ENCODE data around the gene REG4.
"Not testable (repeated sequence)": the region's sequence is repeated elsewhere in the genome, so short reads cannot be mapped to it uniquely, and the experiment has no call there.

The REG4 gene

DNA sequence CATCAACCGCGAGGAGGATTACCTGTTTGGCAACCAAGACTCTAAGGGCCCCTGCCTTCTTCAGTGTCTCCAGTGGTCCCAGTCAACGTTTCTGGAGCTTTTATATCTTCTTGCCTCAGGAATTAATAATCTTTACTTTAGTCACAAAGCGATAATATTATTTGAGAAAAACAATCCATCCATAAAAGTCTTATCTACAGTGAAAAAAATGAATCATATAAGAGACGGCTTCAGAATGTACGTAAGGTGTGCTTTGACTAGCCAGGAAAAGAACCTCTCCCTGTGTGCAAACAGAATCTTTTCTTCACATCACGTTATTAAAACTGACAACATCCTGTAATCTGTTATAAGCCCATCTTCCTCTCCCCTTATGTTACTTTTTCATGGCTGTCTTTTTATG lies at the start of gene REG4:
REG4 (minus strand) TSS at position 74 of the 400 bp plus-strand sequence. CDS start 2,691 bp downstream, outside the sequence.
- FAIRE-seq: no peak

DNA sequence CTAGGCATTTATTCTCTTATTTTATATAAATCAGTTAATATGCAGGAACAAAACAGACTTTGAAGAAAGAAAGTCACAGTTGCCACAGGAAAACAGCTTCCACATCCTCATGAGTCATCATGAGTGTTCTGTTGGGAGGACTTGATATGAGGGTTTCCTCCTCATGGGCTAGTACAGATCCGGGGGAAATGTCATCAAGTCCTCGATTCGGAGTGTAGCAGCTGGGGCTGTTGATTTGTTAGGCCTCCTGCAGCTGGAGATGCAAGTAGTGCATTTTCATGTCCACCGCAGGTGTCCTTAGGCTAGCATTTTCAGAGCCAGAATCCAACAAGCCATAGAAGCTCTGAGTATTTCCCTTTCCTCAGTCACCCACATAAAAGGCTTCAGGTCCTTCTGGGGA lies 48.4 kb upstream of the REG4 start:
- FAIRE-seq: no peak

DNA sequence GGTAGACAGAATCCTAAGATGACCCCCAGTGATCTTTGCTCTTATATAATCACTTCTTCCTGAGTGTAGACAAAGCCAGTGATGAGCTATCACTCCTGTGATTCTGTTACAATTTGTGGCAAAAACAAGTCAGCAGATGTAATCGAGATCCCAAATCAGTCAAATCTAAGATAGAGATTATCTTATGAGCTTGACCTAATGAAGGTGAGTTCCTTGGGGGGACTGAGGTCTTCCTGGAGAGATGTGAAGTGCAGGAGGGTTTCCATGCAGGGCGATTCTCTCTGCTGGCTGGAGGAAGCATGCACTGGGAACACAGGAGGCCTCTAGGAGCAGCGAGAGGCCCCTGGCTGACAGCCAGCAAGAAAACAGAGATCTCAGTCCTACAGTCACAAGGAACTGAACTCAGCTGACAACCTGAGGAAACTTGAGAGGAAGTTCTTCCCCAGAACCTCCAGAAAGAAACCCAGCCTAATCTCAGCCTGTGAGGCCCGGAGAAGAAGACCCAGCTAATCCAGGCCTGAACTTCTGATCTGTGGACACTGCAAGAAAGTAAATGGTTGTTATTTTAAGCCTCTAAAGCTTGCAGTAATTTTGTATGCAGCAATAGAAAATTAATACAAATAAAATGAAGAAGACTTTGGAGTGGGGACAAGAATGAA lies 47.4 kb upstream of the REG4 start:
- FAIRE-seq: not testable (repeated sequence)

- no peak for FAIRE-seq
These were observed 46.9 kb upstream of the REG4 start for GRCh38 chr1:119858126-119858525.

- no peak for FAIRE-seq
These were observed 41.9 kb upstream of the REG4 start for GRCh38 chr1:119853155-119853554.

DNA sequence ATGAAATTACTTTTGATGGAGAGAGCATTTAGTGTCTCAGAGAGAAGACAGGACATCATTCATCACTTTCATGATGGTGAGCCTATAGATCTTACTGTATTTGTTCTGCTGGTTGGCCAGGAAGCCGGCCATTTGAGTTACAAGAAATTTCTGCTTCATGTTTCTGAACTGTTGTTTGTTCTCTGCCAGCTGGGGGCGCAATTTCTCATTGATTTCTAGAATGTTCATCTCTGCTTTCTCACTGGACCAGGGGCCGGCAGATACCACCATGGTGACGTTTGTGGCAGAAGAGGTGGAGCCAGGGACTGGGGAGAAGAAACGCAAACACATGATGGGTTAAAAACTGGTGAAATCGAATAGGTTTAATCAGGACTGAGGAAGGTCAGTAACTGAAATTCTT lies 32.9 kb upstream of the REG4 start:
- FAIRE-seq: not testable (repeated sequence)

GRCh38 chr1:119841306-119841705 lies 30.0 kb upstream of the REG4 start:
- FAIRE-seq: no peak

GRCh38 chr1:119840745-119841144 lies 29.5 kb upstream of the REG4 start:
- FAIRE-seq: no peak

GRCh38 chr1:119838236-119838635 lies 27.0 kb upstream of the REG4 start:
- no peak for FAIRE-seq

- FAIRE-seq: no peak
These were observed 23.7 kb upstream of the REG4 start for GRCh38 chr1:119834990-119835389.

GRCh38 chr1:119831027-119831426 lies 19.8 kb upstream of the REG4 start:
- FAIRE-seq: no peak

GRCh38 chr1:119829625-119830024 lies 18.4 kb upstream of the REG4 start:
- no peak for FAIRE-seq

- not testable (repeated sequence) for FAIRE-seq
These were observed 17.7 kb upstream of the REG4 start for GRCh38 chr1:119829006-119829405.

DNA sequence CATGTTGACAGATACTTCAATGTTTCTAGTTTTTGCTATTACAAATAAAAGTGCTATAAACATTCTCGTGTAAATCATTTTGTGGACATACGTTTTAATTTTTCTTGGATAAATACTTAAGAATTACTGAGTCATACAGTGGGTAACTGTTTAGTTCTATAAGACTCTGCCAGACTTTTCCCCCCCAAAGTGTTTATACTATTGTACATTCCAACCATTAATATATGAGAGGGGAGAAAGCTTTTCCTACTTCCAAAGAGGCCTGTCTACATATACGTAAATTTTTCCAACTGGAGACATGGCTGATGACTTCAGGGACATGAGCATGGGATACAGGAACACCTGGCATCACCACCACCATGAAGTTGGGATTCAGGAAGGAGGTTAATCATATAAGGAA lies 17.0 kb upstream of the REG4 start:
- no peak for FAIRE-seq

DNA sequence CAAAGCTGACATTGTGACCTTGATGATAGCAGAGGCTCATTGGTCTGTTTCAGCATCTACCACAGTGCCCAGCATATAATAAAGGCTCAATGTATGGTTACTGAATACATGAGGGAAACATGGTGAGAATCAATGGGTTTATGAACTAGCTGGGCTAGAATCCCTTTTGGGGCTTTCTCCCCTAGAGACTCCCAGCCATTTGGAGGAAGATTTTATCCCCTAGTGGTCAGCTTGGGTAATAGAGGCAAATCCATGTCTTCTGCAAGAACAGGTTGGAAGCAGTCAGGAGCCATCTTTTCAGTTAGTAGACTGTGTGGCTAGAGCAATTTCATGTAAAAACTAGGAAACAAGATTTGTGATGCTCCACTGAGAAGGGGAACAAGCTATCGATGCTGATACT lies 15.8 kb upstream of the REG4 start:
- FAIRE-seq: no peak

DNA sequence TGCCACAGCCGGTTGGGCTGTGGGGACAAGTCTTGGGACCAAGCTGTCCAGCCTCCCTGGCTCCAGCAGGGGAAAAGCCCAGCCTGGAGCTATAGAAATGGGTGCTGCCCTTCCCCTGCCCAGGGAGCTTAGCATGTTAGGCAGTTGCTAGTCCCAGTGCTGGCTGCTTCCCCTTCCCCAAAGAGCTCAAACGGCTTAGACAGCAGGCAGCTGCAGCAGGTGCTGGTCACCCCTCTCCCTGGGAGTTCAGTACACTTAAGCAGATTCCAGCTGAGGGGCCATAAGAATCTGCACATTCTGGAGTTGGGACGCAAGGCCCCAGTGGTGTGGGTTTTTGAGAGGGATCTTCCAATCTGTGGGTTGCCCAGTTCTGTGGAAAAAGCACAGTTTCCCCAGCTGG lies 11.1 kb upstream of the REG4 start:
- no peak for FAIRE-seq

DNA sequence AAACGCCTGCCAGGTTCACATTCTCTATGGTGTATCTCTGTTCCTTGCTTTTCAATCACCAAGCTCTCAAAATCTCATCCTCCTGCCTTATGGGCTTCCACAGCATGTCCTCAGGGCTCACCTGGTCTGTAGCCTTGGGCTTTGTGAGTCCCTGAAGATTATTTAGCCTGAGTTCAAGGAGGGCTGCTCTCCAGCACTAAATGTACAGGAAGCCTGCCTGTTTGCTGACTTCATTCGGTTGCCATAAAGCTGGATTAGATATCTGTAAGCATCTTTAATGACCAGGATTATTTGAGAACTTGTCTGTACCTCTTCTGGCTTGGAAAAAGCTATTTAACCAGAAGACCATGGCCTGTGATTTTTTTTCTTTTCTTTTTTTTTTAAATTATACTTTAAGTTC lies 6.9 kb upstream of the REG4 start:
- no peak for FAIRE-seq

DNA sequence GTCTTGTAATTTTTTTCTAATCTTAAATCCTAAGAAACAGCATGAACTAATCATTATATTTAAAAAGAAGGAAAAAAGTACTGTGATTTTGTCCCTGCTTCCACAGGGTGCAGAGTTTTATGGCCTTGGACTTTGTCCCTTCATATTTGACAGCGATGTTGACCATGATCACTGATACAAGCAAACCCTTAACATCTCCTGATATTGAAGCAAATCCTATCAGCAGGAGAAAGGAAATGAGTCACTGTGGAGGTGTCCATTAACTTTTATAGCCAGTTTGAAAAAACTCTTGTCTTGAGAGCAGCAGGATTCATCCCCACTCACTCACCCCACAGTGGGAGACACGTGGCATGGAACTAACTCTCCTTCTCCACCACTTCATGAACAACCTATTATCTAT lies 5.1 kb upstream of the REG4 start:
- FAIRE-seq: no peak

GRCh38 chr1:119815928-119816327 lies 4.7 kb upstream of the REG4 start:
- FAIRE-seq: no peak

- no peak for FAIRE-seq
These were observed 4.1 kb upstream of the REG4 start for GRCh38 chr1:119815361-119815760.

GRCh38 chr1:119814288-119814687 lies 3.0 kb upstream of the REG4 start:
- FAIRE-seq: no peak

DNA sequence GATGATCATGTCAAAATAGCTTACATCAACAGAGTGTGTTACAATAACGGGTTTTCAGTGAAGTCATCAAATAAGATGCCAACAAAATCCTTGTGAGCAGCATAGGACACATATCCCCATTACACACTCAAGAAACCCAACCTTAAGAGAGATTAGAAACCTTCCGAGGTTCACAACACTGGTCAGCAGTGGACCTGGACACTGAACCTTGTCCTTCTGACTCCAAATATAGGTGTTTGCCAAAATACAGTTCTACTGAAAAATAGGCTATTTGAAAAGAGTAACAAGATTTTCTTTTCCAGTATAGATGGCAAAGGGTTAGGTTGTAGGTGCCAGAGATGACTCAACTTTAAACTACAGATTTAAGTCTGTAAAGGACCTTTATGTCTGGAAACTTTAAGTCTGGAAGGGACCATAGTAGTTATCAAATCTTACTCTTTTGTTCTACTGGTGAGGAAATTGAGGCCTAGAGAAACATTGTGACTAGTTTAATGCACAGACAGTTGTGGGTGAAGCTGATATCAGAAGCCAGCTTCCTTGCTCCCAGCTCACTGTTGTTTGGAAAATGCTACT lies 811 bp upstream of the REG4 start:
- FAIRE-seq: no peak

DNA sequence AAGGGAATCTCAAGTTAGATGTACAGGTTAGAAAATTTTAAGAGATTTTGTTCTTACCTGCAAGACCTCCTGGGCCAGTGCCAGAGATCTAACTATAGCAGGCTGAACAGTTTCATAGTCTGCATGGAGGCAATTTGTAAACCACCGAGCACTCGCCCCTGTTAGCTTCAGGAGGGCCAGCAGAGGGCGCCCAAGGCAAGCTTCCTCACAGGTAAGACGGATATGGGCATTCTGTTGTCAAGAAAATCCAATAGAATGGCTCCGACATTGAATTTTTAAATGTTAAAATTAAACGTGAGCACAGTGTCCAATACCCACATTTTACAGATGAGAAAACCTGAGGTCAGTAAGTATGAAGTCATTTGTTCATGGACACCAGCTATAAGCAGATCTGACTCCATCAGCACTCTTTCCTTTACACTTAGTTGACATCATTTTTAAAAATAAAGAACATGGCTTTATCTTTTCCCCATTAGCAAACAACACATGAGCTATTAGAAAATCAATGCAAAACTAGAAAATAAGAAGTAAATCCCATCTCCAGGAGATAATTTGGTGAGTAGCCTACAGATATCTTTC lies 2.2 kb downstream of the REG4 start:
- FAIRE-seq: no peak

GRCh38 chr1:119808491-119808890 lies 2.8 kb downstream of the REG4 start:
- no peak for FAIRE-seq

GRCh38 chr1:119806489-119806888 lies 4.8 kb downstream of the REG4 start:
- no peak for FAIRE-seq

All from TTC549 (cell line).